ENCODE results near the gene NMNAT3.

The NMNAT3 gene

DNA sequence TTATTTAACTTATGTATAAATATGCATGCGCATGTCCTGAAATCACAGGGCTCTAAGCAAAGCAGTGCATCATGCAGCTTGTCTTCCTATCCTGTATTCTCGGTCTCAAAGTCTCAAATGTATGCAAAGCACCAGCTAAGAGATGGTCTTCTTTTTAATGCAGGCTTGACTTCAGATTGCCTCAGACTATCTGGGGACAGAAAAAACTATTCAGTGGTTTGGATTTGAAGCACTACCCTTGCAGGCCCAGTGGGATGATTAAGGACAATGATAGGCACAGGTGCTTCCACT, 18.5 kb upstream of the NMNAT3 start:
- no peak for DNase-seq (ENCODE audit: low read depth, low spot score)
- Histone ChIP-seq H3K36me3 (ENCODE audit: insufficient read depth, low read length) (no peaks in the 10 kb centered on the region), H3K9me3 (ENCODE audit: low read depth, low read length) (no peaks in the 10 kb centered on the region), H3K9ac (ENCODE audit: insufficient read length) (no peak overlapping the region), H3K27ac (no peak overlapping the region), H3K4me3 (no peak overlapping the region)
- TF ChIP-seq FOXP2 (optimal IDR thresholded peaks at IDR 0.05; ENCODE audit: control extremely low read depth, extremely low read length, insufficient read depth) (no peak), EZH2 (IDR thresholded peaks at IDR 0.05) (no peak), POLR2AphosphoS5 (IDR thresholded peaks at IDR 0.05; ENCODE audit: borderline replicate concordance, low read depth, low read length) (no peak)

DNA sequence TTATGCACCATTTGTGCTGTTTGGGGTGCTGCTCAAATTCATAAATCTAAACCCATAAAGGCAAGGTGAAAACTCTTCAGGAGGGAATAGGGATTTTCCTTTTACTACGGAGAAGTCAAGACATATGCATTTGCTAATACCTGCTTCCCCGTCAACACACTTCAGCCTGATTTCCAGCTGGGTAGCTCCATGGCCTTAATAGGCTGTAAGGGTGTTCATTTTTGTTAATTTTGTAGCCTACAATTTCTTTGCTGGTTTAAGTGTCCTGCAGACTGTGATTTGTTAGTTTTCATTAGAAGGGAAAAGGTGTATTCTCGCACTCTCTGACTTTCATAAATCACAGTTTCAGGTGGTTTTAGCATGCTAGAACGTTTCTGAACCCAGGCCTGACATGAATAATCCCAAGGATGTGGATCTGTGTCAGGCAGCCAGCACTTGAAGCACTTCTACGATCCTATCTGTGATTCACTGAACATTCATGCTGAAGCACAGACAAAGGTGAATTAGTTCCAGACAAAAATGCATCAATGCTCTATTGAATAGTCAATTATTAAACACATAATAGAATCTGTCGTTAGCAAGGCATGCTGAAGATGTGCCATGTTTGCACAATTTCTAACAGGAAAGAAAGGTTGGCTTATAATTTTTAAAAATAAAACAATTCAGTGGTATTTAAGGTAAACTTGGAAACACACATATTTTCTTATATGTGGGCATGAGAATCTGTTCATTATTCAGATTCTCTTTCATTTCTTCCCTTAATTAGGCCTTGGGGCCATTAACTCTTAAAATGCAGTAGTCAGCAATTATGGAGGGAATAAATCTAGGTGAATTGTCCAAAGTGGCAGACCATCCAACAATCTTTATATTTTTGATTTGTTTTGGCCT, 17.9 kb upstream of the NMNAT3 start:
- Histone ChIP-seq H3K27ac (no peak overlapping the region), H3K9me3 (ENCODE audit: low read depth, low read length) (no peaks in the 10 kb centered on the region), H3K4me3 (no peak overlapping the region), H3K36me3 (ENCODE audit: insufficient read depth, low read length) (no peaks in the 10 kb centered on the region), H3K9ac (ENCODE audit: insufficient read length) (no peak overlapping the region)
- DNase-seq (ENCODE audit: low read depth, low spot score): no peak
- TF ChIP-seq EZH2 (IDR thresholded peaks at IDR 0.05) (no peak), POLR2AphosphoS5 (IDR thresholded peaks at IDR 0.05; ENCODE audit: borderline replicate concordance, low read depth, low read length) (no peak), FOXP2 (optimal IDR thresholded peaks at IDR 0.05; ENCODE audit: control extremely low read depth, extremely low read length, insufficient read depth) (no peak)

DNA sequence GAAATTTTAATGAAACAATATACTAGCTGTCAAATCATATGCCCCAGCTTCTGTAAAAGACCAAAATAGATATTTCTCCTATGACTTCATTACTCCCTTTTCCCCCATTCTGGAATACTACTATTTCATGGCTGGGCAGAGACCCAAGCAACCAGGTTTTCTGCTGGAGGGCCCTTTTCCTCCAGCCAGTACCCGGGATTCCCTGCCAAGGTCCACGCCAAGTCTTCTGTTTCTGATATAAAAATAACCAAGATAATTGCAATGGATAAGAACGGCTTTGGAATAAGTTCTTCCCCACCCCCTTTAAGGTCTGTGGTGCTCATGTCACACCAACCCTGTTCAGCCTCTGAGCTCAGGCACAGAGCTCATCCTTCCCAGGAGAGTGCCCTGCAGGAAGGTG, 17.2 kb upstream of the NMNAT3 start:
- no peaks in the 10 kb centered on the region for H3K9me3 ChIP-seq (ENCODE audit: low read depth, low read length)
- H3K9ac ChIP-seq (ENCODE audit: insufficient read length): no peak overlapping the region
- TF ChIP-seq POLR2AphosphoS5 (IDR thresholded peaks at IDR 0.05; ENCODE audit: borderline replicate concordance, low read depth, low read length): no peak
- no peak for TF ChIP-seq EZH2 (IDR thresholded peaks at IDR 0.05)
- TF ChIP-seq FOXP2 (optimal IDR thresholded peaks at IDR 0.05; ENCODE audit: control extremely low read depth, extremely low read length, insufficient read depth): no peak
- H3K4me3 ChIP-seq: no peak overlapping the region
- H3K36me3 ChIP-seq (ENCODE audit: insufficient read depth, low read length): no peaks in the 10 kb centered on the region
- no peak for DNase-seq (ENCODE audit: low read depth, low spot score)
- no peak overlapping the region for H3K27ac ChIP-seq

DNA sequence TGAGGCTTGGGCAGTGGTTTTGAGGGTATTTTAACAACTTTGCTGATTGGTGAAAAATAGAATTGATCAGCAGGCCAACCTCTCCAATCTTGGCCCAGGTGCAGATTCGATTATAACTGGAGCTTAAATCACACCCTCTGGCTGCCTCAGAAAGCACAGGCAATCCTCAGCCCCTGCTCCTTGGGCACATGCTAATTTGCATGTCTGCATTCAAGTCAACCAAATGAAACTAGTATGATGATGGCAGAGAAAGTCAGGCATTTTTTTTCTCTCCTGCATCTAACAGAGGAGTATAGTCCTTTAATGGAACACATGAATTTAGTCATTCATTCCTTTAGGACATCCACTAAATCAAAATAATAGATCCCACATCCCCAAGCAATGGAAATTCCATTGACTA, 16.8 kb upstream of the NMNAT3 start:
- H3K36me3 ChIP-seq (ENCODE audit: insufficient read depth, low read length): no peaks in the 10 kb centered on the region
- H3K9ac ChIP-seq (ENCODE audit: insufficient read length): no peak overlapping the region
- no peak for DNase-seq (ENCODE audit: low read depth, low spot score)
- H3K27ac ChIP-seq: no peak overlapping the region
- H3K9me3 ChIP-seq (ENCODE audit: low read depth, low read length): no peaks in the 10 kb centered on the region
- no peak for TF ChIP-seq EZH2 (IDR thresholded peaks at IDR 0.05)
- no peak for TF ChIP-seq POLR2AphosphoS5 (IDR thresholded peaks at IDR 0.05; ENCODE audit: borderline replicate concordance, low read depth, low read length)
- TF ChIP-seq FOXP2 (optimal IDR thresholded peaks at IDR 0.05; ENCODE audit: control extremely low read depth, extremely low read length, insufficient read depth): no peak
- H3K4me3 ChIP-seq: no peak overlapping the region

DNA sequence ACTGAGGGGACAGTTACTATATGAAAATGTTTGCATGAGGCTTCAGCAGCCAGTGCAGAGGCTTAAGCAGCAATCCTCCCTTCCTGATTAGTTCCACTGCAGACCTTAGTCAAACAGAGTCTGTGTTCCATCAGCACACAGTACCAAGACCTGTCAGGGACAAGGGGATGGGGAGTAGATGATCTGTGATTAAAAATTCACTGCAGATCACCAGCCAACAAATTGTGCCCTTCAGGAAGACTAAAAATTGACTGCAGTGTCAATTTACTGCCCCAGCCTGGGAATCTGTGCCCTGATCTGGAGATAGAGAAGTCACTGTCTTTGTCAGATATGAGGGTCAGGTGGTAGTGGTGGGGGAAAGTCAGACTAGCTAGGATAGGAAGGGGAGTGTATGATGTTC, 13.8 kb upstream of the NMNAT3 start:
- TF ChIP-seq EZH2 (IDR thresholded peaks at IDR 0.05) (no peak), POLR2AphosphoS5 (IDR thresholded peaks at IDR 0.05; ENCODE audit: borderline replicate concordance, low read depth, low read length) (no peak), FOXP2 (optimal IDR thresholded peaks at IDR 0.05; ENCODE audit: control extremely low read depth, extremely low read length, insufficient read depth) (no peak)
- Histone ChIP-seq H3K27ac (no peak overlapping the region), H3K4me3 (no peak overlapping the region), H3K9ac (ENCODE audit: insufficient read length) (no peak overlapping the region), H3K9me3 (ENCODE audit: low read depth, low read length) (no peaks in the 10 kb centered on the region), H3K36me3 (ENCODE audit: insufficient read depth, low read length) (no peaks in the 10 kb centered on the region)
- no peak for DNase-seq (ENCODE audit: low read depth, low spot score)

DNA sequence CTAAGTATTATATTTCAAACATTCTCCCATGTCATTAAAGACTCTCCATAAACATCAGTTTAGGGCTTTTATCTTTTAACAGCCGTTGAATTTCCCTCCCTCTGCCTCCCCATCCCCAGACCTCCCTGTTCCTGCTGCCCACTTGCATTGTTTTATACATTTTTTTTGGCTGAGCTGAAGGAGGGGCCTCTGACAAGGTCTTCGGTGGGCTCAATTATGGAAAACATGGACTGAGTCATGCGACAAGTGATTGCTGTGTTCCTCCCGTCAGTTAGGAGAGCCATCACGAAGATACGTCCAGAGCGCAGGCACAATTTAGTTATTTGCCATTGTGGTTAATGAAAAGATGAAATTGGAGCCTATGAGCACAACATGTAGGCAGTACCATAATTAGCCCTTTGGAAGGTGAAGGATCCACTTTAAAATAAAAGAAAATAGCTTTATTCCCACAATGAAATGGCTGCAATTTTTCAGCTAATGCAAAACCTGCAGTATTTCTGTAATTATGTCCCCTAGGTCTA, 12.0 kb upstream of the NMNAT3 start:
- no peak for TF ChIP-seq FOXP2 (optimal IDR thresholded peaks at IDR 0.05; ENCODE audit: control extremely low read depth, extremely low read length, insufficient read depth)
- no peak for TF ChIP-seq EZH2 (IDR thresholded peaks at IDR 0.05)
- TF ChIP-seq POLR2AphosphoS5 (IDR thresholded peaks at IDR 0.05; ENCODE audit: borderline replicate concordance, low read depth, low read length): no peak
- no peak overlapping the region for H3K9ac ChIP-seq (ENCODE audit: insufficient read length)
- H3K36me3 ChIP-seq (ENCODE audit: insufficient read depth, low read length): no peaks in the 10 kb centered on the region
- no peak overlapping the region for H3K27ac ChIP-seq
- H3K9me3 ChIP-seq (ENCODE audit: low read depth, low read length): no peaks in the 10 kb centered on the region
- no peak overlapping the region for H3K4me3 ChIP-seq
- no peak for DNase-seq (ENCODE audit: low read depth, low spot score)

DNA sequence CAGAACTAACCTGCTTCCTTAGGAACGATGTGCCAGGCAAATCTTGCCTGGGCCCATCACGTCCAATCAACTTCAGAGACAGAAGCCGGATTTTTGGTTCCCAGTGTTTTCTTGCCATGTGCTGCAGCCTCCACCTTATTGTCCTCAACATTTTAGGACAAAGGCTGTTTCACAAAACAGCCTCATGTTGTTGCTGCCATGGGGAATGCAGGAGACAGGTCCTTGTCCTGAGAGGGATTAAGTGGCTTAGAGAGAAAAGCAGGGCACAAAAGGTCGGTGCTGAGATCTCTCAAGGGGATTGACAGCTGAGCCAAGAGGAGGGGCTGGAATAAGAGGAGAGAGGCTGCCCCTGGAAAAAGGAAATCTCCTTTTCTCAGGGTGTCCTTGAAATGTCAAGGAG, 11.3 kb upstream of the NMNAT3 start:
- no peak overlapping the region for H3K9ac ChIP-seq (ENCODE audit: insufficient read length)
- TF ChIP-seq POLR2AphosphoS5 (IDR thresholded peaks at IDR 0.05; ENCODE audit: borderline replicate concordance, low read depth, low read length) (no peak), EZH2 (IDR thresholded peaks at IDR 0.05) (no peak), FOXP2 (optimal IDR thresholded peaks at IDR 0.05; ENCODE audit: control extremely low read depth, extremely low read length, insufficient read depth) (no peak)
- H3K36me3 ChIP-seq (ENCODE audit: insufficient read depth, low read length): no peaks in the 10 kb centered on the region
- no peak for DNase-seq (ENCODE audit: low read depth, low spot score)
- no peaks in the 10 kb centered on the region for H3K9me3 ChIP-seq (ENCODE audit: low read depth, low read length)
- H3K27ac ChIP-seq: no peak overlapping the region
- no peak overlapping the region for H3K4me3 ChIP-seq

DNA sequence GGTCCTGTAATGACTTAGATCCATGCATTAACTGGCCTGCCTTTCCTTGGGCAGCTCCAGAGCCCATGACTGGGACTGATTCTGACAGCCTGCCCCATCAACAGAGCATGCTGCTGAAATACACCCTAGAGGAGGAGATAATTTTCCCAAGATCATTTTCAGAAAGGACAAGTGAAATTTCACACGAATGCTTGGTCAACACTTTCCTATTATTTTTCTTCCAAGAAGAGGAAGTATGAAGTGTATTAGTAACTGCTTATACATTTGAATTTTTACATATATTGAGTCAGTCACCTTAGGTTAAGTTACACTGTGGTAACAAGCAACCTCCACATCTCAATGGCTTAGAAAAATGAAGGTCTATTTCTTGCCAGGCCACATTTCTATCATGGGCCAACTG, 9.7 kb upstream of the NMNAT3 start:
- TF ChIP-seq POLR2AphosphoS5 (IDR thresholded peaks at IDR 0.05; ENCODE audit: borderline replicate concordance, low read depth, low read length): no peak
- TF ChIP-seq FOXP2 (optimal IDR thresholded peaks at IDR 0.05; ENCODE audit: control extremely low read depth, extremely low read length, insufficient read depth): no peak
- no peak for TF ChIP-seq EZH2 (IDR thresholded peaks at IDR 0.05)
- Histone ChIP-seq H3K9me3 (ENCODE audit: low read depth, low read length) (no peaks in the 10 kb centered on the region), H3K36me3 (ENCODE audit: insufficient read depth, low read length) (no peaks in the 10 kb centered on the region), H3K4me3 (no peak overlapping the region), H3K9ac (ENCODE audit: insufficient read length) (no peak overlapping the region), H3K27ac (no peak overlapping the region)
- no peak for DNase-seq (ENCODE audit: low read depth, low spot score)

All from SK-N-MC (cell line).